ENCODE results near the gene SPEF1. TPM values are rescaled to one million over a fixed set of nuclear protein-coding genes. Genes with fewer than 3 reads are reported as not detected.

Gene SPEF1
- total and polyA plus RNA-seq, 2 of the 13 experiments (the other 11 are each of a cell fraction or from before 2014, with no cell fraction given): 0.11 to 0.27 TPM

- in situ Hi-C loops (cut with HindIII; ENCODE audit: extremely low pct_ligation_motif_present, low pct_unique_long_range_greater_than_20kb) (loop anchor here (5.0 kb wide), 1 partner anchor 61 kb away; the partner anchor contains the start of gene MAVS), intact Hi-C loops (cut with micrococcal nuclease; ENCODE audit: unreplicated experiment) (loop anchor here (2.0 kb wide), 1 partner anchor 61 kb away; the partner anchor contains the start of gene MAVS)
- CTCF ChIA-PET (ENCODE audit: low intra/inter-chr PET ratio, low total read pairs): interaction anchor here (1.3 to 4.6 kb wide), 5 partner anchors 26 to 299 kb away, joined by 3 to 119 read pairs (median 7); partner anchors contain the start of gene AP5S1
- Histone ChIP-seq H3K27me3 (ENCODE audit: control insufficient read depth in 1 of 2, insufficient read depth in 2 of 2, low read length in 2 of 2) (peaks cover 0 to 18% of the 10 kb centered on the region in 2 experiments; a peak in 3 of 5 replicates), H4K20me1 (ENCODE audit: insufficient read depth, low read length) (peaks cover 5% of the 10 kb centered on the region; the same call in 1 of the 2 replicates), H3K27ac (ENCODE audit: extremely low read length, insufficient read depth, low read length) (peak overlapping the region; percentile 34), H3K79me2 (ENCODE audit: insufficient read depth, low read length) (peaks cover 9% of the 10 kb centered on the region), H3K4me1 (ENCODE audit: insufficient read depth, low read length) (peaks cover 85% of the 10 kb centered on the region), H3K9ac (ENCODE audit: insufficient read depth, low read depth, low read length) (peak overlapping the region; percentile 82), H2AFZ (ENCODE audit: low read length) (no peak overlapping the region), H3K4me2 (ENCODE audit: low read depth, low read length) (peak overlapping the region; percentile 94), H3K9me3 (ENCODE audit: low read length) (no peaks in the 10 kb centered on the region), H3K36me3 (replicated peaks in 1 of 2; ENCODE audit: control insufficient read depth in 1 of 2, insufficient read depth in 2 of 2, low read length in 2 of 2) (no peaks in the 10 kb centered on the region), H3K4me3 (replicated peaks in 1 of 3; ENCODE audit: insufficient read depth in 1 of 3, low read depth in 2 of 3, low read length in 3 of 3) (peak overlapping the region; percentile 52 to 82 (median 82); a peak in 5 of 6 replicates)
- POLR2A ChIA-PET: interaction anchor here (0.6 to 10.4 kb wide), 14 partner anchors 8 to 298 kb away, joined by 3 to 134 read pairs (median 4); partner anchors contain the start of genes ADISSP, AP5S1 and CDC25B
- WGBS (ENCODE audit: low lambda C conversion rate): 55% methylated on average over 22 of the region's 35 CpGs
- no peak for ATAC-seq
- no TSS peak for BruUV-seq (replicated peaks)
- FAIRE-seq: no peak
- DNase-seq (ENCODE audit: low spot score): no peak
- TF ChIP-seq ZSCAN5A (CRISPR knock-in tag; IDR thresholded peaks at IDR 0.05; ENCODE audit: borderline replicate concordance) (0 out of 2 replicates have a peak, but pooled peaks have one; percentile 10), ZNF280B (CRISPR knock-in tag; IDR thresholded peaks at IDR 0.05; ENCODE audit: borderline replicate concordance) (peak; percentile 97), HMGA1 (CRISPR knock-in tag; conservative IDR thresholded peaks at IDR 0.05) (no peak), ZNF687 (CRISPR knock-in tag; IDR thresholded peaks at IDR 0.05) (peak; percentile 62; the same call in 1 of the 2 replicates), BCL6 (CRISPR knock-in tag; IDR thresholded peaks at IDR 0.05) (0 out of 2 replicates have a peak, but pooled peaks have one; percentile 6), ZBTB7A (CRISPR knock-in tag; IDR thresholded peaks at IDR 0.05) (peak; percentile 86), DMAP1 (CRISPR knock-in tag; IDR thresholded peaks at IDR 0.05) (peak; percentile 42; the same call in 1 of the 2 replicates), DZIP1 (CRISPR knock-in tag; IDR thresholded peaks at IDR 0.05) (peak; percentile 58; the same call in 1 of the 2 replicates)
- TF ChIP-seq, protein P1, sequence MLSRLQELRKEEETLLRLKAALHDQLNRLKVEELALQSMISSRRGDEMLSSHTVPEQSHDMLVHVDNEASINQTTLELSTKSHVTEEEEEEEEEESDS (CRISPR knock-in tag; IDR thresholded peaks at IDR 0.05; ENCODE audit: borderline replicate concordance): no peak
These were observed 4.9 kb upstream of the SPEF1 start for GRCh38 chr20:3786126-3786484.
